ENCODE results near the gene CDPF1. TPM values are rescaled to one million over a fixed set of nuclear protein-coding genes. Genes with fewer than 3 reads are reported as not detected.

Gene CDPF1
- total and polyA plus RNA-seq, 2 of the 13 experiments (the other 11 are each of a cell fraction or from before 2014, with no cell fraction given): 5.2 to 8.1 TPM

DNA sequence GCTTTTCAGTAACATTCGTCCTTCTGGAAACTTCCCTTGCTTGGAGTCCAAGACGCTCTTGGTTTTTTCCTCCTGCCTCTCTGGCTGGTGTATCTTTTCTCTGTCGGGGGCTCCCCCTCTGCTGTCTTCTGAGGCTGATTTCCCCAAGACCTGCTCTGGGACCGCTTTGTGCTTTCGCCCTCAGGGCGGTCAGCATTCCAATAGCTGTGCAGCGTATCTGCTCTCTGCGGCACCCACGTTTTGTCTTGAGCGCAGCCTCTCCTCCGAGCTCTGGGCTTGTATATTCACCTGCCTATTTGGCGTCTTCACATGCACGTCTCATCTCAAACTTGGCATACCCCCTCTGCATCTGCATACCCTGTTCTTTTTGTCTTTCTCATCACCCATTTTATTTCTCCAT is 49.0 kb upstream of the CDPF1 start:
- Histone ChIP-seq H3K4me3 (replicated peaks in 1 of 3; ENCODE audit: insufficient read depth in 1 of 3, low read depth in 2 of 3, low read length in 3 of 3) (no peak overlapping the region), H3K4me1 (ENCODE audit: insufficient read depth, low read length) (peaks cover 46% of the 10 kb centered on the region), H3K36me3 (replicated peaks in 1 of 2; ENCODE audit: control insufficient read depth in 1 of 2, insufficient read depth in 2 of 2, low read length in 2 of 2) (peaks cover 2 to 30% of the 10 kb centered on the region in 2 experiments), H3K79me2 (ENCODE audit: insufficient read depth, low read length) (peaks cover 37% of the 10 kb centered on the region), H4K20me1 (ENCODE audit: insufficient read depth, low read length) (no peaks in the 10 kb centered on the region), H3K9me3 (ENCODE audit: low read length) (no peaks in the 10 kb centered on the region), H2AFZ (ENCODE audit: low read length) (no peak overlapping the region), H3K27ac (ENCODE audit: extremely low read length, insufficient read depth, low read length) (no peak overlapping the region), H3K9ac (ENCODE audit: insufficient read depth, low read depth, low read length) (no peak overlapping the region), H3K27me3 (ENCODE audit: control insufficient read depth in 1 of 2, insufficient read depth in 2 of 2, low read length in 2 of 2) (no peaks in the 10 kb centered on the region; a peak in 1 of 5 replicates), H3K4me2 (ENCODE audit: low read depth, low read length) (no peak overlapping the region)
- FAIRE-seq (no peak), DNase-seq (ENCODE audit: low spot score) (no peak), ATAC-seq (no peak)
- CTCF ChIA-PET (ENCODE audit: low intra/inter-chr PET ratio, low total read pairs): no interaction called here
- POLR2A ChIA-PET: no interaction called here
- whole genome bisulfite sequencing (ENCODE audit: low lambda C conversion rate): 98% methylated on average over 13 of the region's 13 CpGs
- BruUV-seq (replicated peaks): no TSS peak
- intact Hi-C loops (cut with micrococcal nuclease; ENCODE audit: unreplicated experiment): no loop called here
- in situ Hi-C loops (cut with HindIII; ENCODE audit: extremely low pct_ligation_motif_present, low pct_unique_long_range_greater_than_20kb): no loop called here
- TF ChIP-seq MZF1 (CRISPR knock-in tag; IDR thresholded peaks at IDR 0.05; ENCODE audit: borderline replicate concordance) (no peak), ZNF724P (CRISPR knock-in tag; IDR thresholded peaks at IDR 0.05; ENCODE audit: borderline replicate concordance) (no peak), NPAS2 (CRISPR knock-in tag; IDR thresholded peaks at IDR 0.05; ENCODE audit: borderline replicate concordance) (no peak), BORCS8-MEF2B (CRISPR knock-in tag; IDR thresholded peaks at IDR 0.05) (no peak), JUND (CRISPR knock-in tag; IDR thresholded peaks at IDR 0.05) (no peak), ZNF3 (CRISPR knock-in tag; IDR thresholded peaks at IDR 0.05) (no peak), SP140L (CRISPR knock-in tag; IDR thresholded peaks at IDR 0.05; ENCODE audit: borderline replicate concordance) (no peak), ZFAT (CRISPR knock-in tag; conservative IDR thresholded peaks at IDR 0.05) (no peak), ZNF333 (CRISPR knock-in tag; IDR thresholded peaks at IDR 0.05; ENCODE audit: borderline replicate concordance) (no peak), ZNF589 (CRISPR knock-in tag; conservative IDR thresholded peaks at IDR 0.05) (no peak), CAMTA2 (CRISPR knock-in tag; IDR thresholded peaks at IDR 0.05; ENCODE audit: borderline replicate concordance) (no peak), PITX1 (CRISPR knock-in tag; IDR thresholded peaks at IDR 0.05) (no peak), SMARCC2 (IDR thresholded peaks at IDR 0.05) (no peak)
- TF ChIP-seq, protein P1, sequence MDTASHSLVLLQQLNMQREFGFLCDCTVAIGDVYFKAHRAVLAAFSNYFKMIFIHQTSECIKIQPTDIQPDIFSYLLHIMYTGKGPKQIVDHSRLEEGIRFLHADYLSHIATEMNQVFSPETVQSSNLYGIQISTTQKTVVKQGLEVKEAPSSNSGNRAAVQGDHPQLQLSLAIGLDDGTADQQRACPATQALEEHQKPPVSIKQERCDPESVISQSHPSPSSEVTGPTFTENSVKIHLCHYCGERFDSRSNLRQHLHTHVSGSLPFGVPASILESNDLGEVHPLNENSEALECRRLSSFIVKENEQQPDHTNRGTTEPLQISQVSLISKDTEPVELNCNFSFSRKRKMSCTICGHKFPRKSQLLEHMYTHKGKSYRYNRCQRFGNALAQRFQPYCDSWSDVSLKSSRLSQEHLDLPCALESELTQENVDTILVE (CRISPR knock-in tag; IDR thresholded peaks at IDR 0.05): no peak
- TF ChIP-seq, protein P2, sequence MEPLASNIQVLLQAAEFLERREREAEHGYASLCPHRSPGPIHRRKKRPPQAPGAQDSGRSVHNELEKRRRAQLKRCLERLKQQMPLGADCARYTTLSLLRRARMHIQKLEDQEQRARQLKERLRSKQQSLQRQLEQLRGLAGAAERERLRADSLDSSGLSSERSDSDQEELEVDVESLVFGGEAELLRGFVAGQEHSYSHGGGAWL (CRISPR knock-in tag; IDR thresholded peaks at IDR 0.05): no peak
- TF ChIP-seq, protein P3, sequence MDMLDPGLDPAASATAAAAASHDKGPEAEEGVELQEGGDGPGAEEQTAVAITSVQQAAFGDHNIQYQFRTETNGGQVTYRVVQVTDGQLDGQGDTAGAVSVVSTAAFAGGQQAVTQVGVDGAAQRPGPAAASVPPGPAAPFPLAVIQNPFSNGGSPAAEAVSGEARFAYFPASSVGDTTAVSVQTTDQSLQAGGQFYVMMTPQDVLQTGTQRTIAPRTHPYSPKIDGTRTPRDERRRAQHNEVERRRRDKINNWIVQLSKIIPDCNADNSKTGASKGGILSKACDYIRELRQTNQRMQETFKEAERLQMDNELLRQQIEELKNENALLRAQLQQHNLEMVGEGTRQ (IDR thresholded peaks at IDR 0.05; ENCODE audit: low read depth, low read length): no peak
- TF ChIP-seq, protein P3 (CRISPR knock-in tag; IDR thresholded peaks at IDR 0.05; ENCODE audit: borderline replicate concordance): no peak
- TF ChIP-seq, protein P4, sequence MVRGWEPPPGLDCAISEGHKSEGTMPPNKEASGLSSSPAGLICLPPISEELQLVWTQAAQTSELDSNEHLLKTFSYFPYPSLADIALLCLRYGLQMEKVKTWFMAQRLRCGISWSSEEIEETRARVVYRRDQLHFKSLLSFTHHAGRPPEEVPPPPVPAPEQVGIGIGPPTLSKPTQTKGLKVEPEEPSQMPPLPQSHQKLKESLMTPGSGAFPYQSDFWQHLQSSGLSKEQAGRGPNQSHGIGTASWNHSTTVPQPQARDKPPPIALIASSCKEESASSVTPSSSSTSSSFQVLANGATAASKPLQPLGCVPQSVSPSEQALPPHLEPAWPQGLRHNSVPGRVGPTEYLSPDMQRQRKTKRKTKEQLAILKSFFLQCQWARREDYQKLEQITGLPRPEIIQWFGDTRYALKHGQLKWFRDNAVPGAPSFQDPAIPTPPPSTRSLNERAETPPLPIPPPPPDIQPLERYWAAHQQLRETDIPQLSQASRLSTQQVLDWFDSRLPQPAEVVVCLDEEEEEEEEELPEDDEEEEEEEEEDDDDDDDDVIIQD (CRISPR knock-in tag; IDR thresholded peaks at IDR 0.05; ENCODE audit: low read depth): no peak
- TF ChIP-seq, protein P5, sequence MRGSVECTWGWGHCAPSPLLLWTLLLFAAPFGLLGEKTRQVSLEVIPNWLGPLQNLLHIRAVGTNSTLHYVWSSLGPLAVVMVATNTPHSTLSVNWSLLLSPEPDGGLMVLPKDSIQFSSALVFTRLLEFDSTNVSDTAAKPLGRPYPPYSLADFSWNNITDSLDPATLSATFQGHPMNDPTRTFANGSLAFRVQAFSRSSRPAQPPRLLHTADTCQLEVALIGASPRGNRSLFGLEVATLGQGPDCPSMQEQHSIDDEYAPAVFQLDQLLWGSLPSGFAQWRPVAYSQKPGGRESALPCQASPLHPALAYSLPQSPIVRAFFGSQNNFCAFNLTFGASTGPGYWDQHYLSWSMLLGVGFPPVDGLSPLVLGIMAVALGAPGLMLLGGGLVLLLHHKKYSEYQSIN (CRISPR knock-in tag; IDR thresholded peaks at IDR 0.05; ENCODE audit: borderline replicate concordance): no peak

All from HepG2 (cell line).